ENCODE data around the gene TMPRSS11E.
"Not testable (repeated sequence)": the region's sequence is repeated elsewhere in the genome, so short reads cannot be mapped to it uniquely, and the experiment has no call there.

TMPRSS11E gene, protein sequence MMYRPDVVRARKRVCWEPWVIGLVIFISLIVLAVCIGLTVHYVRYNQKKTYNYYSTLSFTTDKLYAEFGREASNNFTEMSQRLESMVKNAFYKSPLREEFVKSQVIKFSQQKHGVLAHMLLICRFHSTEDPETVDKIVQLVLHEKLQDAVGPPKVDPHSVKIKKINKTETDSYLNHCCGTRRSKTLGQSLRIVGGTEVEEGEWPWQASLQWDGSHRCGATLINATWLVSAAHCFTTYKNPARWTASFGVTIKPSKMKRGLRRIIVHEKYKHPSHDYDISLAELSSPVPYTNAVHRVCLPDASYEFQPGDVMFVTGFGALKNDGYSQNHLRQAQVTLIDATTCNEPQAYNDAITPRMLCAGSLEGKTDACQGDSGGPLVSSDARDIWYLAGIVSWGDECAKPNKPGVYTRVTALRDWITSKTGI

DNA sequence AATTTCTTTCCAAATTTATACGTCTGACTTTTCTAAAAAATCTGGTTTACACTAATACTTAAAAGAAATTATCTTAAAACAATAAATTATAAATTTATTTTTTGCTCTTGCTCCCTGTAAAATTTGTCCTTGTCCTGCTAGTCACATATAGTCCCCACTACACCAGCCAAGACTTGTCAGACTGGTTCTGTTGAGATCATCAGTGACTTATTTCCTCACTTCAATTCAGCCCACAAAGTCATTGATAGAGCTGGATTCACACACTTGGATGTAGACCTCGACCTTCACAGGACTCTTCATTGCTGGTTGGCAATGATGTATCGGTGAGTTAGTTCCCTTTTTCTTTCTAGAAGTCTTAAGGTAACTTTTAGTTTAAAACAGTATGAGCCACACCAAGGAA lies at the start of gene TMPRSS11E:
Gene TMPRSS11E (plus strand): TSS at position 263 of the 400 bp plus-strand sequence. CDS start 50 bp downstream, at position 313.
- DNase-seq = no peak

DNA sequence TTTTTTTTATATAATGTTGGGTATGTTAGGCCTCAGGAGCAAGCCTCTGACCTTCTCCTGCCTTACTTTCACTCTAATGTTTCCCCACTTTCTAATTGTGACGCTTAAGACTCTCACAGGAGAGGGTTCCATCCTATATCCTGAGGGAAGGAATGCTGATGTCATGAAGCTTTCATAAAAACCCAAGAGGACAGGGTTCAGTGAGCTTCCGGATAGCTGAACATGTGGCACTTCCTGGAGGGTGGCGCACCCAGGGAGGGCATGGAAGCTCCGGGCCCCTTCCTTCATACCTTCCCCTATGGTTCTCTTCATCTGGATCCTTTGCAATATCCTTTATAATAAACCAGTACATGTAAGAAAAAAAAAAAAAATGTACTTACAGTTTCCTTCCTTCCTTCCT lies 48.0 kb upstream of the TMPRSS11E start:
- DNase-seq = no peak

DNA sequence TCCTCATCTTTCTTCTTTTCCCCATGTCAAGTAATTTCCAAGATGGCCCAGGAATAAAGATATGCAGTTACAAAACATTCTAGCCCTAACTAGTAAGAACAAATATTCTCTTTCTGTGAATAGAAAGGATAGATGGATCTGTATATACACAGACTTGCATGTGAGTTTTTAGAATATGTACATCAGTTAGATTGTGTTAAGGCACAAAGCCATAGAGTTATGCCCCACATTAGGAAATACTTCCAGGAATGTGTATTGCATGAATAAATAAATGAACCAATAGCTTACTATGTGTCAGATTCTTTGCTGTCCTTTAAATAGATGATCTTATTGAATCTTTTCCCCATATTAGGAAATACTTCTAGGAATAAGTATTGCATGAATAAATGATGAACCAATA lies 46.0 kb upstream of the TMPRSS11E start:
- DNase-seq = no peak

DNA sequence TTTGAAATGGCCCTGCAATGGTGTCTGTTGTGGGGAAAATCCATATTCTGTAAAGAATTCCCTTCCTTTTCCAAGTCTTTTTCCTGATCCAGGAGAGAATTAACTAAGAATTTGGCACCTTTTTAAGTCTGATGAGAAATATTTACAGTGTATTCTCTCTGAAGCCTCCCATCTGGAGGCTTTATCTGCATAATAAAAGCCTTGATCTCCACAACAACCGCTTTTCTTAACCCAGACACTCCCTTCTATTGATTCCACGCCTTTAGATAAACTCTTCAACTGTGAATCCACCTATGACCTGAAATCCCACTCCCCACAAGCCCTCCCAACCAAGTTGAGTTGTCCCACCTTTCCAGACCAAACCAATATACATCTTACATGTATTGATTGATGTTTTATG lies 43.1 kb upstream of the TMPRSS11E start:
- DNase-seq = no peak

DNA sequence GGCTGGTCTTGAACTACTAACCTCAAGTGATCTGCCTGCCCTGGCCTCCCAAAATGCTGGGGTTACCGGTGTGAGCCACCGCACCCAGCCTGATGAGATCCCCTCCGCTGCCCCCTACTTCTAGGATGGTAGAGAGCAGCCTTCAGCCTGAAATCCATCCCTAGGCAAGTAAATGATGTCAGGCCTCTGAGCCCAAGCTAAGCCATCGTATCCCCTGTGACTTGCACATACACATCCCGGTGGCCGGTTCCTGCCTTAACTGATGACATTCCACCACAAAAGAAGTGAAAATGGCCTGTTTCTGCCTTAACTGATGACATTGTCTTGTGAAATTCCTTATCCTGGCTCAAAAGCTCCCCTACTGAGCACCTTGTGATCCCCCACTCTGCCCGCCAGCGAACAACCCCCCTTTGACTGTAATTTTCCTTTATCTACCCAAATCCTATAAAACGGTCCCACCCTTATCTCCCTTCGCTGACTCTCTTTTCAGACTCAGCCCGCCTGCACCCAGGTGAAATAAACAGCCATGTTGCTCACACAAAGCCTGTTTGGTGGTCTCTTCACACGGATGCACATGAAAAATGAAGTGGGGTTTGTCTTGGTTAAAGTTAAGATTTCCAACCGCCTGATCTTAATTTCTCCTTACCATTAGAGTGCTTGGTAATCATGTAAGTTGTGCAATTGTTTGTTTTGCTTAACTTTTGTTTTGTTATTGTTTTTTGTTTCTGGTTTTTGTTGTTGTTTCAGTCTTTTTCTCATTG lies 41.4 kb upstream of the TMPRSS11E start:
- not testable (repeated sequence) for DNase-seq

DNA sequence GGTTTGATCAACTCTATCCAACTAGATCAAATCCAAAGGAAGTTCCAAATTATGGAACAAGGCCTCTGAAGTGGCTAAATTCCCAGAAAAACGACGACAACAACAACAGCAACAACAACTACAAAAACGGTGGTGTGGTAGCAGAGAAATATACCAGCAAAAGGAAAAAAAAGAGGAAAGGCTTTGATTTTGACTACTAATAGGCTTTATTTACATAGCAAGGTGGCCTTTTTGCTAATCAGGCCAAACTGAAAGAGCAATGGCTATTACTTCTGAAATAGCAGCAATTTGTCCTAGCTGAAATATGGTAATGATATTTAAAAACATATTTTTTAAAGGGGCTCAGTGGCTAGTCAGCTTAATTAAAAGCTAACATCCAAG lies 40.8 kb upstream of the TMPRSS11E start:
- no peak for DNase-seq

DNA sequence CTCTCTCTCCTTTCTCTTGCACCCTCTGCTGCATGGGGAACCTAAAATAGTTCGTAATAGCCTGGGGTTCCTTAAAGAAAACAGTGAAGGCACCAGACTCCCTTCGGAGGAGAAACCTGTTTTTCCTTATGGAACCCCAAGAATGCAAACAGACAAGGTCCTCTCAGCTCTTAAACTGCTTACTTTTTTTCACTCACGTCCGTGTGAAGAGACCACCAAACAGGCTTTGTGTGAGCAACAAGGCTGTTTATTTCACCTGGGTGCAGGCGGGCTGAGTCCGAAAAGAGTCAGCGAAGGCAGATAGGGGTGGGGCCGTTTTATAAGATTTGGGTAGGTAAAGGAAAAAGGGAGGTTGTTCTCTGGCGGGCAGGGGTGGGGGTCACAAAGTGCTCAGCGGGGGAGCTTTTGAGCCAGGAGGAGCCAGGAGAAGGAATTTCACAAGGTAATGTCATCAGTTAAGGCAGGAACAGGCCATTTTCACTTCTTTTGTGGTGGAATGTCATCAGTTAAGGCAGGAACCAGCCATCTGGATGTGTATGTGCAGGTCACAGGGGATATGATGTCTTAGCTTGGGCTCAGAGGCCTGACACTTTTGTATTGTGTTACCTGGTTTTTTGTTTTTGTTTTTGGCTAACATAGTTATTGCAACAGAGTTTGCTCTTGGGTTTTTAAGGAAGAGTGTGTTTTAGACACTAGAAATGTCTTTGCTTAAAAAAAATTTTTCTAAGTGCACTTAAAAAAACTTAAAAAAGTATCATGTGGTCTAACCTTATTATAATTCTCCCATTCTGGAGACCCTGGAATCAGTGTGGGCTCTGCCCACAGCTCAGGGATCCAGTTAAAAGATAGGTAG lies 40.0 kb upstream of the TMPRSS11E start:
- not testable (repeated sequence) for DNase-seq

DNA sequence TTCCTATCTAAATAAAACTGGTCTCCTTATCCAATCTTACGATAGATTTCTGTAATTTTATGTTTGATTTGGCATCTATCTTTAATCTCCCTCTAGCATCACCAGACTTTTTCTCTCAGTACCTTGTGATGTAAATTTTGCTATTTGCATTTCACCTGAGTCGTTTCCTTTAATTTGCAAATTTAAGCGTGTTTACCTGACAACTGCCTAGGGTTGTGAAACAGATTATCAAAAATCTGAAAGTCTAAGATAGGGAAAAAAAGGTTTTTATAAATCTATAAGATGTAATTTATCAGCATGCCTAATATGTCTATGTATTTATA lies 39.4 kb upstream of the TMPRSS11E start:
- DNase-seq = no peak

DNA sequence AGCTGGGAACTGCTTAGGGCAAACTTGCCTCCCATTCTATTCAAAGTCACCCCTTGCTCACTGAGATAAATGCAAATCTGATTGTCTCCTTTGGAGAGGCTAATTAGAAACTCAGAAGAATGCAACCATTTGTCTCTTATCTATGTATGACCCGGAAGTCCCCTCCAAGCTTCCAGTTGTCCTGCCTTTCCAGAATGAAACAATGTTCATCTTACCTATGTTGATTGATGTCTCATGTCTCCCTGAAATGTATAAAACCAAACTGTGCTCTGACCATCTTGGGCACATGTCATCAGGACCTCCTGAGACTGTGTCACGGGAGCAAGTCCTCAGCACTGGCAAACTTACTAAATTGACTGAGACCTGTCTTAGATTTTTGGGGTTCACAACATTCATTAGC lies 37.1 kb upstream of the TMPRSS11E start:
- no peak for DNase-seq

DNA sequence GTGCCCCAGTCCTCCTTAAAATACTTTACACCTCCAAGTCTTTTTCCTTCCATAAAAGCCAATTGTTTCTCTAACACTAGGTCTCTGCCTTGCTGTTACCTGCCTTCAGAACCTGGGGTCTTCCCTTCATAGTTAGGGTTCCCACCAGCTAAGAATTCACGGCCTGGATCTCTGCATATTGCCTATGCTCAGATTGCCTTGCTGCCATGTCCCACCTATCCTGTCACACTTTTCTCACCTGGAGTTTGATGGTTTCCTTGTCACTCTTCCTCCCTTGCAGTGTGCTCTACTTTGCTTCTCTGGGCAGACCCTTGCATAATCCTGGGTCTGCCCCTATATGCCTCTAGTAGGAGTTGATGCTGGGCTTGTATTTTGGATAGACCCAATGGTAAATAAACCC lies 36.6 kb upstream of the TMPRSS11E start:
- no peak for DNase-seq

DNA sequence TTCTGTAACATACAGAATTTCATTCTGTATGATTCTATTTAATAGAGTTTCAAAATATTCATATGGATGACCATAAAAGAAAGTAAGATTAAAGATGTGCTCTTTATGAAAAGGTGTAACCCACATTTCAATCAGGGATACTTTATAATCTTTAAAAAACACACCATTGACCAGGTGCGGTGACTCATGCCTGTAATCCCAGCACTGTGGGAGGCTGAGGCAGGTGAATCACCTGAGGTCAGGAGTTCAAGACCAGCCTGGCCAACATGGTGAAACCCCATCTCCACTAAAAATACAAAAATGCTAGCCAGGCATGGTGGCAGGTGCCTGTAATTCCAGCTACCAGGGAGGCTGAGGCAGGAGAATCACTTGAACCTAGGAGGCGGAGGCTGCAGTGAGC lies 35.2 kb upstream of the TMPRSS11E start:
- DNase-seq = not testable (repeated sequence)

DNA sequence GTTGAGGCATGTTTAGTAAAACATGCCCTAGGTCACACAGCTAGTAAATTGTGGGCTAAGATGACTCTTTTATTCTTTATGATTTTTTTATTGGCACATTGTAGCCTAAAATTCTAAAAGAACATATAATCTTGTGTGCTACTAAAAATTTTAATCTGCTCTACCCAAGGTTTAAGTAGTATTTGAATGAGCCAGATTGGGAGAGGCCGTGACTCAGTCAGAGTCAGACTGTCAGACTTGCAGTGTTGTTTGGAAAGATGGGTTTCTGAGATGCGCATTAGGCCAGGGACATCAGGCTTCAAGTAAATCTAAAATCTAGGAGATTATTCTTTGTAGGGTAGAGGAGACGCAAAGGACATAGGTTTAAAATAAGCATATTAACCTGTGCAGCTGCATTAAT lies 30.7 kb upstream of the TMPRSS11E start:
- DNase-seq = no peak

DNA sequence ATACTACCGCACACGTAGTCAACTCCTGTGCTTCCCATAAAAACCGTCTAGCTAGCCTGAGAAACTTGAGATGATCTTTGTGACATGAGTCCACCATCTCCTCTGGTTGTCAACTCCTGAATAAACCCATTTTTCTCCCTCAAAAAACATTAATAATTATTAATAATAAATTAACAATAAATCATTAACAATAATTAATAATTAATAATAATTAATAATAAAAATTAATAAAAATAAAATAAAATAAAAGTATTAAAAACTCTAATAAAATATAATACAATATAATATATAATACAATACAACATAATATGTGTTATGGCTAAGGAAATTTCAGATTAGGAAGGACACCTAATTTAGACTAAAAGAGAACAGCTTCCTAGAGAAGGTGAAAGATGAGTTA lies 20.7 kb upstream of the TMPRSS11E start:
- DNase-seq = no peak

DNA sequence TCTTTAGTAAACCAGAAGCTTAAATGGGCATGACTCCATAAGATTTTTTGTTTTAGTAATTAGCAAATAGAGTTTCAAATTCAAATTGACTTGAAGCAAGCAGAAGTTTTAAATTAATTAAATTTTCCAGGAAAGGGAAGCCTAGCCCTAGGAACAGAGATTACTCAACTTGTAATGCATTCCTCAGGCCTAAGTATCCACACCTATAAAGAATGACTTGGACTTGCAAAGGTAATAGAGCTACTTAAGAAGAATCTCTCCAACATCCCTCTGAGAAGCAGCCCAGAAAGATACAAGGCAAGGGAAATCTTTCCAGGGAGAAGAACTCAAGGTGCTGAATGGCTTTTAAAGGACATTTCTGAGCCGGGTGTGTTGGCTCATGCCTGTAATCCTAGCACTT lies 16.9 kb upstream of the TMPRSS11E start:
- DNase-seq = no peak

DNA sequence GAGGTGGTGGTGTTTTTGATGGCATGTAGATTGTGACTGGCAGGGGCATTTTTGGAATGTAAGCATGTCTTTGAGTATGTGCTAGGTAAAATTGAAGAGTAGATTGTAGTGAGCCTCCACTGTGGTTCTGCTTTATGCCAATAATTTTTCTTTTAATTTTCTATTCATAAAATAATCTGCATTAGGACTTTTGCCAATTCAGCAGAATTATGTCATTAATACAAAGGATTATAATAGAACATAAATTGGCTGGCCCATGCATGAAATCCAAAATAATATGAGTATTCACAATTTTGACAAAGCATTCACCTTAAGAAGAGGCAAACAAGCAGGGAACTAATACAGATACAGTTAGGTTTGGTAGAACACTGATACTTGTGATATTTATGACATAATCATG lies 14.9 kb upstream of the TMPRSS11E start:
- DNase-seq = no peak

DNA sequence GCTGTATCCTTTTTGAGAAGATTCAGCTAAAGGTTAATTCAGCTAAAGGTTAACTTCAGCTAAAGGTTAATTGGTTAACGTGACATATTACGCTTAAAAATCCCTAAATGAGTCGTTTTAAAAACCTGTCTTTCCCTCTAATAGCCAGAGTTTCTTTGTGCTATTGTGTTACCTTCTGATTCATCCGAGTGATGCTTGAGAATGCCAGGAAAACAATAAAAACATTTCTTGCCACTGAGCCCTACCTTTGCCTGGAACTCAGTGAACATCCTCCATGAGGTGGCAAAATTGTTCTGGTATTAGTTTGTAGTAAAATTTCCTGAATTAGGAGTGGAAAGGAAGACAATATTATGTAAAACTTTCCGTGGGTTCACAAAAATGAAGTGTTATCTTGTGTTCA lies 13.7 kb upstream of the TMPRSS11E start:
- no peak for DNase-seq

DNA sequence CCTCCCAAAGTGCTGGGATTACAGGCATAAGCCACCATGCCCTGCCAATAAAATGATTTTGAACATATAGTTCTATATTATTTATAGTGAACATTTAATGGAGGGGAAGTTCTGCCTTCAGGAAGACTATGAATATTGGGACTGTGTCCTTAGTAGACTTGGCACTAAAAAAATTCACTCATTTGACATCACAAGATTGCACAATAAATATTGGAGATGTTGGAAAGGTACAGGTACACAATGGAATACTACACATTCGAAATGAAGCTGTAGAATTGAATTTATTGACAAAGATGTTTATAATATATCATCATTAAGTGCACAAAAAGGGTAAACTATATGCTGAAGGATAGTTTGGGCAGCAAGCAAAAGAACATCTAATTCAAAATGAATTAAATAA lies 13.0 kb upstream of the TMPRSS11E start:
- DNase-seq = no peak

DNA sequence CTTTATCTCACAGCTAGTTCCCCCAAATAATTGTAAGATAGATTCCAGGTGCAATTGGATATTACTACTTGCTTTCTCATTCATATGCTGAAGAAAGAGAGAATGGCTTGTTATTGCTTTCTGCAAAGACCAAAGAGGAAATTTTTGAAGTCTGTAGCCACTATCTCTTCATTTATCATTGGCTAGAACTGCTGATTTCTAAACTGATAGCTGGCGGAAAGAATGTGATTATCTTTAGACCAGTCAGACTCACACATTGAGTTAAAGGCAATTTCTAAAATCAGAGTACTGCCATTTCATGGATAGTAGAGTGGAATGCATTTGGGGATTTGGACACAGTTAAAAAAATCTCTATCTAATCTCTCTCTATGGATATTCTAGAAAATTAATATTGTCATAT lies 12.4 kb upstream of the TMPRSS11E start:
- no peak for DNase-seq

DNA sequence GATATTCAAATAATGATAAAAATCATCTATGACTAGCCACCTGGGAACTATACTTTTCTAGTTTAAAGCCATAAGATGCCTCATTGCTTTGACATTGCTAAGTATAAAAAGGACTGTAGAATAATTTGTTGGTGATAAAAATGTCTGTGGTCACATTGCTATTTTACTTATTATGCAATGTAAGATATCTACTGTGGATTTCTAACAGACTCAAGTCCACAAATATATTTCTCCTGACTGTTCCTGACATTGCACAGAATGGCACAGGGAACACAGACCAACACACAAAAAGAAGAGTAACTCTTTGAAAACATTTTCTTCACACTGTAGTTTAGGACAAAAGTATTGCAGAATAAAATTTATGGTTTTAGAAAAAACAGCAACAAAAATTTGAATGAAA lies 2.2 kb upstream of the TMPRSS11E start:
- no peak for DNase-seq

DNA sequence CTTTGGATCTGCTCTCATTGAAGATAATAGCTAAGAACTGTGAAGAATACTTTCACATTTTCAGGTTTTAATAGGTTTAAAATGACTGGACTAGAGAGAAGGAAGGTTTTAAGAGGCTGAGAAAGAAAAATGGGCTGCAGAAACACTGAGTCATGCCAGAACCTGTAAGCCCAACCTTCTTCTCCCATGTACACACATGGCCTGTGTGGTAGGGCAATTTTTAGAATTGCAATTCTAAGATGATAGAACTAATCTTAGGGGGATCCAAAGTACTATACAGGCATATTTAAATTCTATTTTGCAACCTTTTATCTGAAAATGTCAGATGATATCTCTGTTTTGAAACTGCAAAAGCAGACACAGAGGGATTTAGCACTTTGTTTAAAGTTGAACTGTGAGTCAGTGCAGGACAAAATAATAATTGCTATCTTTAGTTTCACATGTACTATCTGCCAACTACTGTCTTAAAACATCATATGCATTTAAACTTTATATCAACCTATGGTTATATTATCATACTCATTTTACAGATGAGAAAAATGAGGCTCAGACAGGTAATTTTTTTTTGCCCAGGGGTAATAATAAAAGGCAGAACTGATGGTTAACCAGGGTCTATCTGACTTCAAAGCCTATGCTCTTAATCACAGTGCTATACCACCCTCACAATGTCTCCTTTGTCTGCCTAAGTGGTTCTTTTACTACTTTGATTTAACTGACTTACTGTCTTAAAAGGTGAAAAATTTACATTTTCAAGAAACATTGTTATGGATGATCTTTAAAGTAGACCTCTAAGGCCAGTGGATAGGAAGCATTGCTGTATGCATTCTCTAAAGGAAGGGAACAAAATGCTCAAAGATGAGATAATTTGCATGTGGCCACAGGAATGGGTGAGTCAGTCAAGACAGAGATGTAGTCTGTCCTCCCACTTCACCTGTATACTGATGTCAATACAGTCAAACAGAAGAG lies 4.3 kb downstream of the TMPRSS11E start:
- no peak for DNase-seq

DNA sequence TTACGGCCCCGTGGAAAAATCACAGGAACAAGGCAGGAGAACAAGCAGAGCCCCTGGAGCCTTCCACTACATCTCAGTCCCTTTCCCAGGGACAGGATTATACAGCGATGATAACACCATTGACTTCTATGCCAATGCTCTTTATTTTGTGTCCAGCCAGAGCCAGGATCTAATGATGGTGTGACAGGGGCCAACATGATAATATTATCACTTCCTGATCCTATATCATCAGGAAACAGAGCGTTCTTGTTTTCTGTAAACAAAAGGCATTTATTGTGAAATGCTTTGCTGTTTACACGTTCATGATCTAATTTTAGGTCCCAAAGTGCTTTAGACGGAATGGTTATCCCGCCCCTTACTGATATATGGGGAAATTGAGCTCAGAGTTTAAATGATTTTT lies 12.8 kb downstream of the TMPRSS11E start:
- no peak for DNase-seq

DNA sequence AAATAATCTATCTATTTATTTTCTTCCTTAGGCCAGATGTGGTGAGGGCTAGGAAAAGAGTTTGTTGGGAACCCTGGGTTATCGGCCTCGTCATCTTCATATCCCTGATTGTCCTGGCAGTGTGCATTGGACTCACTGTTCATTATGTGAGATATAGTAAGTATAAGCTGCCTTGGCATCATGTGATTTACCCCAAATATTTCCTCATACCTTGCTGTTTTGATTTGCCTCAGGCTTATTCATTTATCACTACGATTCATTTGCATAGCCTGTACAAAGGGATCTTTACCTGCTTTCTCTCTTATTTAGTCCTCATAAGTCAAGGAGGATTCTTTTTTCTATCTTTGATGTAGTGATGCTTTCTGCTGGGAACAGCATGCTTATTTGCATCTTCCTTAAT lies 14.5 kb downstream of the TMPRSS11E start:
- no peak for DNase-seq
